ENCODE data around the gene LPAR2. TPM values are rescaled to one million over a fixed set of nuclear protein-coding genes. Genes with fewer than 3 reads are reported as not detected.
A peak's percentile ranks its signal among the peaks of the same experiment; 100 is the strongest.

Gene LPAR2
- total RNA-seq, 3 donors from 2014 or later, result 10.9 to 30.0 (median 17.1) TPM

DNA sequence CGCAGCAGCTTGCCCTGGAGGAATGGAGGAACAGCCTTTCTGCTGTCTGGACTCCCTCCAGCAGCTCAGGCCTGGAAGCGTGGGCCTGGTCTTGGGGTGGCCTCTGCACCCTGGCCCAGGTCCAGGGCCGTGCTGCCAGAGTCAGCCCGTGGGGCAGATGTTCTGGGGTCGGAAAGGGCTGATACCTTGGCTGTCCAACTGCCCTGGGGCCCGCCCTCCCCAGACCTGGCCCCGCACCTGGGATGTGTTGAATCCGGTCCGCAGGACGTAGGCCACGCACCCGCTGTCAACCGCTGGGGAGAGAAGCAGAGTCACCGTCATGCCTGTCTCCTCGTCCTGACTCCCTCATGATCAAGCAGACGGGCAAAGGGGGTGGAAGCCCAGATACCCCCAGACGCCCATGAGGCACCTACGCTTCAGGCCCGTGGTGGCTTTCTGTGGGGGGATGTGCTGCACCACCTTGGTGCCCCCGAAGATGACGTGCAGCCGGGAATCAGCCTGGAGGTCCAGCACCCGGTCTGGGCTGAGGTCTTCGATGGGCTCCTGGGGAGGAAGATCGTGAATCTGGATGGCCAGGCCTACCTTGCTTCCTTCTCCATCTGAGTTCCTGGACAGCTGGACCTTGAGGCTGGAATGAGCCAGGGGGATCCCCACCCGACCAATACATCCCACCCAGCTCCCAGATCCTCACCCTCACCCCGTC is 27.8 kb upstream of the LPAR2 start:
- no peak for ATAC-seq
- H3K36me3 ChIP-seq (ENCODE audit: low read depth), result peaks cover 15% of the 10 kb centered on the region
- TF ChIP-seq, protein P1, sequence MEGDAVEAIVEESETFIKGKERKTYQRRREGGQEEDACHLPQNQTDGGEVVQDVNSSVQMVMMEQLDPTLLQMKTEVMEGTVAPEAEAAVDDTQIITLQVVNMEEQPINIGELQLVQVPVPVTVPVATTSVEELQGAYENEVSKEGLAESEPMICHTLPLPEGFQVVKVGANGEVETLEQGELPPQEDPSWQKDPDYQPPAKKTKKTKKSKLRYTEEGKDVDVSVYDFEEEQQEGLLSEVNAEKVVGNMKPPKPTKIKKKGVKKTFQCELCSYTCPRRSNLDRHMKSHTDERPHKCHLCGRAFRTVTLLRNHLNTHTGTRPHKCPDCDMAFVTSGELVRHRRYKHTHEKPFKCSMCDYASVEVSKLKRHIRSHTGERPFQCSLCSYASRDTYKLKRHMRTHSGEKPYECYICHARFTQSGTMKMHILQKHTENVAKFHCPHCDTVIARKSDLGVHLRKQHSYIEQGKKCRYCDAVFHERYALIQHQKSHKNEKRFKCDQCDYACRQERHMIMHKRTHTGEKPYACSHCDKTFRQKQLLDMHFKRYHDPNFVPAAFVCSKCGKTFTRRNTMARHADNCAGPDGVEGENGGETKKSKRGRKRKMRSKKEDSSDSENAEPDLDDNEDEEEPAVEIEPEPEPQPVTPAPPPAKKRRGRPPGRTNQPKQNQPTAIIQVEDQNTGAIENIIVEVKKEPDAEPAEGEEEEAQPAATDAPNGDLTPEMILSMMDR (IDR thresholded peaks at IDR 0.05), result no peak
- intact Hi-C loops (cut with DNase I, micrococcal nuclease), result no loop called here
- H3K4me3 ChIP-seq, result no peak overlapping the region
- no peaks in the 10 kb centered on the region for H3K9me3 ChIP-seq
- peak in 1 of 3 donors; percentile 19 for DNase-seq
- no peaks in the 10 kb centered on the region for H3K4me1 ChIP-seq (ENCODE audit: low read depth)

DNA sequence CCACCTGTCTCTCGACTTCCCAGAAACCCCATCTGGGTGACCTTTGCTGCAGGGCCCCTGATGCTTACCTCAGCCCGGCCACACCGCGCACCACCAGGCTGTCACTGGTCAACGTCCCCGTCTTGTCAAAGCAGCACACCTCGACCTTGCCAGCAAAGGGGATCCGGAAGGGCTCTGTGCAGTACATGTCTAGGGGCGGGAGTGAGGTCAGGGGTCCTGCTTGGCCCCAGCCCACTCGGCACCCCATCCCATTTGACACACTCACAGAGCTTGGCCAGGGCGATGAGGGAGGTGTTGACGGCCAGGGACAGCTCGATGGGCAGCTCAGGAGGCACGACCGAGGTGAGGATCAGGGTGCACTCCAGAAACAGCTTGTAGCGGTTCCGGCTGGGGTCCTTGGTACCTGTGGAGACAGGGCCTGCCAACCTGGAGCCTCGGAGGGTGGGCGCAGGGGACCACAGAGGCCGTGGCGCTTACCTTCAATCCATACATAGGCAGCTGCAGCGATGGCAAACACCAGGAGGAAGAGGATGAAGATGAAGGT is 27.1 kb upstream of the LPAR2 start:
- intact Hi-C loops (cut with DNase I, micrococcal nuclease), result no loop called here
- no peaks in the 10 kb centered on the region for H3K9me3 ChIP-seq
- H3K4me1 ChIP-seq (ENCODE audit: low read depth), result no peaks in the 10 kb centered on the region
- DNase-seq, result peak in 2 of 3 donors; percentile 18 to 37
- no peak overlapping the region for H3K4me3 ChIP-seq
- peaks cover 15% of the 10 kb centered on the region for H3K36me3 ChIP-seq (ENCODE audit: low read depth)
- TF ChIP-seq, protein P1 (IDR thresholded peaks at IDR 0.05), result no peak
- no peak for ATAC-seq

DNA sequence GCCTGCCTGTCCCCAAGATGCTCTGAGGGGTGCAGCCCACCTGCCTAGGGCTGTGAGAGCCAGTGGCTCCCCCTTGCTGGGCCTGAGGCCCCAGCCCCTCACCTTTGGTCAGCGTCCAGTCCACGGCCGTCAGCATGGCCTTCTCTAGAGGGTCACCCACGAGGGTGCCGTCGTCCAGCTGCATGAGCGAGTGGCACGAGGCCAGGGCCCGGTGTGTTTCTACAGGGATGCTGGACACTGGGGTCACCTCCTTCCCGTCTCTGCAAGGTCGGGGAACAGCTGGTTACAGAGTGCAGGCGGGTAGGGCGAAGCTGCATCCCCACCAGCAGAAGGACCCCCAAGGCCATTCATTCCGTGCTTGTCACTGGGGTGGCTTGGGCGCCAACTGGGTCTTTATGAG is 26.4 kb upstream of the LPAR2 start:
- TF ChIP-seq, protein P1 (IDR thresholded peaks at IDR 0.05), result no peak
- Histone ChIP-seq H3K4me1 (ENCODE audit: low read depth) (no peaks in the 10 kb centered on the region), H3K36me3 (ENCODE audit: low read depth) (peaks cover 15% of the 10 kb centered on the region), H3K9me3 (no peaks in the 10 kb centered on the region), H3K4me3 (no peak overlapping the region)
- no peak for ATAC-seq
- intact Hi-C loops (cut with DNase I, micrococcal nuclease), result no loop called here
- peak in 1 of 3 donors; percentile 20 for DNase-seq

DNA sequence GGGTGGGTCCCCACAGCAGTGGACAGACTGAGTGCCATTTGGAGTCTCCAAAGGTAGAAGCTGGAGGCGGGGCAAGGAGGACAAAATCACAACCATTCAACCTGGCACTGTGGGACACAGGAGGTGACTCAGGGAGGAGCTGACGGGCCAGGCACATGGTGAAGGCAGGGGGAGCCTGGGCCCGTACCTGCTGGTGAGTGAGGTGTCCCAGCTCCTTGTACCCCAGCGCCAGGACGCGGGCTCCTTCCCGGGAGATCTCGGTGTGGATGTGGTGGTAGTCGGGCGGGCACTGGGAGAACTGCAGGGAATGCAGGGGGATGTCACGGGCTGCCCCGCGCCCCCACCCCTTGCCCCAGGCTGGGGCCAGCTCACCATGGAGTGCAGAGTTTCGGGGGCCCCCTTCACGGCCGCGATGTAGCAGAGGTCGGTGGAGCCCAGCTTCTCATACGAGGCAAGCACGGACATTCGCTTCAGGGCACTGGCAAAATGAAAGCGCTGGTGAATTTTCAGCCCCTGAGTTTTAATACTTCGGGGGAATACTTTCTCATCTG is 25.7 kb upstream of the LPAR2 start:
- Histone ChIP-seq H3K9me3 (no peaks in the 10 kb centered on the region), H3K4me3 (no peak overlapping the region), H3K4me1 (ENCODE audit: low read depth) (no peaks in the 10 kb centered on the region), H3K36me3 (ENCODE audit: low read depth) (peaks cover 14% of the 10 kb centered on the region)
- ATAC-seq, result no peak
- DNase-seq, result peak in 1 of 3 donors; percentile 20
- intact Hi-C loops (cut with DNase I, micrococcal nuclease), result no loop called here
- TF ChIP-seq, protein P1 (IDR thresholded peaks at IDR 0.05), result no peak

DNA sequence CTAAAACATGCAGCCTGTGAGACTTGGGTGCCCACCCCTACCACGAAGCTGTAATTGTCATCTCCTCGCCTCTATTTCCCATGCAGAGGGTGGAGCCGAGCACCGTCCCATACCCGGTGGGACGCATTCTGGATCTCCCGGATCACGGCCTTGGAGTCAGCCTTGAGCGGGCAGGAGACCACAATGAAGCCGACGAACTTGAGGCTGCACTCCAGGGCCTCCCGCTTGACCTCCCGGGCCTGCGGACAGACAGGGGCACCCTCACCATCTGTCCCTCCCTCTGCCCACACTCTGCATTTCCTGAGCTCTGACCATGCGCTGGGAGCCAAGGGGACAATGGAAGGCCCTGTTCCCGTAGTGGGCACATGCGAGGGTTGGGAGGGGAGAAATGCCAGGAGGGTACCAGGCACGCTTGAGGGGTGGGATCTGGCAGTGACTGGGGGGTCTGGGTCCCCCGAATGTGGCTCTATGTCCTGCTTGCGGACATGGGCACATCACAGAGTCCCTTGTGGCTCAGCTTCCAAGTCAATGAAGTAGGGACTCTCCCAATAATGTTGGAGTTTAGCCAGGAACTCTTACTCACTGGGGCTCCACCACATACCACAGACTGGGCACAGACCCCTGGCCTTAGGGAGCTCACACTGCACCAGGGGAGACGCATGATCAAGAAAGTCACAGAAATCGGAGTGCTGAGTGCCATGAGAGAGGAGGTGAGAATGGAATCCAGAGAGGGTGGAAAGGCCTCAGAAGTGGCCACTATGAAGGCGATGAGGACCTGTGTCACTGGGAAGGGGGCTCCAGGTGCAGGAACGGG is 24.7 kb upstream of the LPAR2 start:
- ATAC-seq (no peak), DNase-seq (no peak)
- intact Hi-C loops (cut with DNase I, micrococcal nuclease), result no loop called here
- H3K4me3 ChIP-seq, result no peak overlapping the region
- peaks cover 7% of the 10 kb centered on the region for H3K36me3 ChIP-seq (ENCODE audit: low read depth)
- H3K9me3 ChIP-seq, result no peaks in the 10 kb centered on the region
- TF ChIP-seq, protein P1 (IDR thresholded peaks at IDR 0.05), result no peak
- no peaks in the 10 kb centered on the region for H3K4me1 ChIP-seq (ENCODE audit: low read depth)

Data from mucosa of descending colon (tissue), 3 donors.